Hematopoietic multipotent progenitor cell (in vitro differentiated cells): ENCODE data around the gene LRG1. TPM values are rescaled to one million over a fixed set of nuclear protein-coding genes. Genes with fewer than 3 reads are reported as not detected.
A peak's percentile ranks its signal among the peaks of the same experiment; 100 is the strongest.
"Not testable (repeated sequence)": the region's sequence is repeated elsewhere in the genome, so short reads cannot be mapped to it uniquely, and the experiment has no call there.

Source experiments
- DNase-seq, 3 donors: peaks; one replicate each; pipeline ENCODE4 v3.0.0-alpha.2; 2011 to 2015; ENCODE audit warnings: low read depth in 2 of 3, low spot score in 2 of 3
- total RNA-seq: library from RNA; depleted of rRNA; stranded (reverse); fragments of >200 nt; gene quantifications from one replicate; pipeline ENCODE4 v1.2.3, GENCODE V29; 2012

Gene LRG1
- total RNA-seq, 1 donor: 0.54 TPM

DNA sequence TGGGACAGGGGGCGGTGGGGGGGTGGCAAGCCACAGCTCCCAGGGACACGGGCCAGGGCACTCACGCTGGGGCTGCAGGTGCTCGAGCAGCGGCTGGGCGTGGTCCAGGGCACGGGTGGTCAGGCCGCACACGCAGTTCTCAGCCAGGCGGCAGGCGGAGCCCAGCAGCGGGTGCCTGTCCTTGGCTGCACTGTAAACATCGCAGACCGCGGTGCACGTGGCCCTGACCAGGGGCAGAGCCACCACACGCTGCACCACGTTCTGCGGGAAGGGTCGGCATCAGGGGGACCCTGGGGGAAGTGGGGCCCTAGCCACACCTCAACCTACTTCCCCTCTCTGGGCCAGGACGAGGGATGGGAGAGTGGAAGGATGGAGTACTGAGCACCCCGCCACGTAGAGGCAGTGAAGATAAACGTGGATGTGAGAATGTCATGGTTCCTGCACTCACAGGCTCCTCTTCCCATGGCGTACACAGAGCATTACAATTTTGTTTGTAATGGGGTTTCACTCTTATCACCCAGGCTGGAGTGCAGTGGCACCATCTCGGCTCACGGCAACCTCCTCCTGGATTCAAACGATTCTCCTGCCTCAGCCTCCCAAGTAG is 8.2 kb downstream of the LRG1 start:
- DNase-seq: no peak

DNA sequence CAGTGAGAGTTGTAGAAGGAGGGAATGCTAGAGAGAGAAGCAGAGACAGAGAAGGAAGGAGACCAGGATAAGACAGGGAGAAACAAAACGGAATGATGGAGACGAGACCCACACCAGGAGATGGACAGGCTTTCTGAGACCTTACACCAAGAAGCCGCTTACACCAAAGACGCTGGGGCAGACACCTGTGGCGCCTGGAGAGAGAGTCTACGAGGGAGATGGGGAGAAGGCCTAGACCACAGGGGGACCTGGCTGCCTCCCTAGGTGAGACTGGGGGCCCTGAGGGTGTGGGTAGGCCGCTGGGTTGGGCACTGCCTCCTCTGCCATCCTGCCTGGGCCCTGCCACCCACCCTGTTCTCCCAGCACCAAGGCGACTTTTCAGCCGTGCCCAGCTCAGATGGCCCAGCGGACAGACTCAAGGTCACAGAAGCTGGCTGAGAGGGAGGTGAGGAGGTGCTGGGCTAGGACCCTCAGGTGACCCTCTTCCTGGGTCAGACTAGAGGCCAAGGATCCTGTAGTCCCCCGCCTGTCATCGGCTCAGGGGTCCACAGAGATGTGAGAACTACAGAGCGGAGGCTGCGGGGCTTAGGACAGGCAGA is 9.8 kb downstream of the LRG1 start:
- no peak for DNase-seq

DNA sequence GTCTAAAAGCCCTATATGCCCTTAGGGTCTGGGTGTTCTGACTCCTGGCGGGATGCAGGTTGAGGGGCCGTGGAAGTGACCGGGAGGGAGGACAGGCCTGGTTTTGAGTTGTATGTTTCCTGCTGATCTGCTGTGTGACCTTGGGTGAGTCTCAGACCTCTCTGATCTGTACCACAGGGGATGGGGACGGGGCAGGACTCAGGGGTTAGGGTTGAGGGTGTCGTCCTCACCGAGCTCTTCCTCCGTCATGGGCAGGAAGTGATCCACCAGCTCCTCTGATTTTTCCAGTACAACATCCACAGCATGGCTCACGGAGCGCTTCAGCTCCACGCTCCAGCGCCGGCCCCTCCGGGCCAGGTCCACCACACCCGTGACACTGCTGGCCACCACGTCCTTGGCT is 11.0 kb downstream of the LRG1 start:
- no peak for DNase-seq

DNA sequence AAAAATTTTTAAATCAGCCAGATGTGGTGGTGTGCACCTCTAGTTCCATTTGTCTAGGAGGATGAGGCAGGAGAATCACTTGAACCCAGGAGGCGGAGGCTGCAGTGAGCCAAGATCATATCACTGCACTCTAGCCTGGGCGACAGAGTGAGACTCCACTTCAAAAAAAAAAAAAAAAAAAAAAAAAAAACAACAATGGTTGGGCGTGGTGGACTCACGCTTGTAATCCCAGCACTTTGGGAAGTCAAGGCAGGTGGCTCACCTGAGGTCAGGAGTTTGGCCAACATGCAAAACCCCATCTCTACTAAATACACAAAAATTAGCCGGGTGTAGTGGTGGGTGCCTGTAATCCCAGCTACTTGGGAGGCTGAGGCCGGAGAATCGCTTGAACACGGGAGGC is 12.5 kb downstream of the LRG1 start:
- DNase-seq: not testable (repeated sequence)

DNA sequence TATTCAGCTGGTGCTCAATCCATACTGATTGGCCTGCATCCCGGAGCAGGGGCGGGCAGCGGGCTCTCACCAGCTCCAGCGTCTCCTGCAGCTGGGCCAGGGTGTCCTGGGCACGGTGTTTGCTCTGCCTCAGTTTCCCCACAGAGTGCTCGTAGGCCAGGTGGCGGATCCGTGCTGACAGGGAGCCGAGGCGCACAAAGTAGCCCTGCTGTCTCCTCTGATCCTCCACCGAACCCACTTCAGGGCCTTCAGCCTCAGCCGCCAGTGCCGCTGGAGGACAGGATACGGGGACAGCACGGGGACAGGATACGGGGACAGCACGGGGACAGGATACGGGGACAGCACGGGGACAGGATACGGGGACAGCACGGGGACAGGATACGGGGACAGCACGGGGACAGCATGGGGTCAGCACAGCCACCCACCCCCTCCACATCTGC is 14.3 kb downstream of the LRG1 start:
- no peak for DNase-seq

DNA sequence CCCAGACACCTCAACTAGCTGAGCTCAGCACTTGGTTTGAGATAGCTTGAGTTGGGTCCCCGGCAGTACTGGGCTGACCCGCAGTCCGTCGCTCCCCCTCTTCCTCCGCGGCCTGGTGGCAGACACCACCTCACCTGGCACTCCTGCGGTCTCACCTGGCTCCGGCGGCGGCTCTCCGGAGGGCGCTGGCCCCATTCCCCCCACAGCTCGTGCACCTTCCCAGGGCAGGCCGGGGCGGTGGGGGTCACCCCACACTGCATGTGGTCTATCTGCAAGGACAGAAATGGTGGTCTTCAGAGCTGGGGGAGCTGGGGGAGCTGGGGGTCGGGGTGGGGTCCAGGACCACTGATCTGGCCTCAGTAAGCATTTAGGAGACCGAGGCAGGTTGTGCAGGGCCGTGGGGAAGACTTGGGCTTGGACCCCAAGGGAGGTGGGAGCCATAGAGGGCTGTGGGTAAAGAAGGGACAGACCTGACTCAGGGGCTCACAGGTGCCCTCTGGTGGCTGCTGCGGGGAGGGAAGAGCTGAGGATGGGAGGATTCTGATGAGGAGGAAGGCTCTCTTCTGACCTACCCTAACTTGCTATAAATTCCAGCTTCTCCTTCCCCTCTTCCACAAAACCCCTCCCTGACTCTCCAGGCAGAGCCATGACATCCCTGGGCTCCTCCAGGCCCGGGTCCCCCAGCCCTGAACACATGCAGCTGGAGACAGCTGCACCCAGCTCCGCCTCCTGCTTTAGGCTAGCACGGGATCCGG is 14.9 kb downstream of the LRG1 start:
- DNase-seq: peak; percentile 18 to 63 (median 48)

DNA sequence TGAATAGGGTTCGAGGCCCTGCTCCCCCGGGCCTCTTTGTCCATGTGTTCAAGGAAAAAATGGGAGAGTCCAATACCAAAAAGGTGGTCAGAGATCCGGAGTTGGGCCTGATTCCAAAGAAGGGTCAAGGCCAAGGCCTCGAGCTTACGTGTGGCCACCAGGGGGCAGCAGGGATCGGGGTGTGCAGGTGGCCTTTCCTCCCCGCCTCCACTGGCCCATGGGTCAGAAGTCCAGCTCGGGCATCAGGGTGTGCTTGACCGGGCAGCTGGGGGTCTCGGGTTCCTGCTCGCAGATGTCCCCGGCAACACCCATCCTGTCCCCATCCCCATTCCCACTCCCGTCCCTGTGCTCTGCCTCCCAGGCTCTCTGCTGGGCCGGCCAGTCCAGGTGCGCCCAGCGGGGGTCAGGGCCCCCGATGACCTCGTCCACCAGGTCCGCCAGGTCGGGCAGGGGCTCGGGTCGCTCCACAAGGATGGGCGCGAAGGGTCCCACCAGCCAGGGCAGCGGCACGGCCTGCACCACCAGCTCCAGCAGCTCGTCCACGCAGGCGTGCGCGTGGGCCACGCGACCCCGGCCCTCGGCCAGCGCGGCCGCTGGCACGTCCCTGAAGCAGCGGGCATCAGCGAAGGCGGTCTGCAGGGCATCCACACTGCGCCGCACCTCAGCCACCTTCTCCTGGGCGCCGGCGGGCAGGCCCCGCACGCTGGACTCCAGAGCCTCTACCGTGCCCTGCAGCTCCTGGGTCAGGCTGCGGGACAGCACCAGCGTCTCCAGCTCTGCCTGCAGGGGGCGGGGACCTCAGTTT is 16.3 kb downstream of the LRG1 start:
- peak in 1 of 3 donors; percentile 26 for DNase-seq

DNA sequence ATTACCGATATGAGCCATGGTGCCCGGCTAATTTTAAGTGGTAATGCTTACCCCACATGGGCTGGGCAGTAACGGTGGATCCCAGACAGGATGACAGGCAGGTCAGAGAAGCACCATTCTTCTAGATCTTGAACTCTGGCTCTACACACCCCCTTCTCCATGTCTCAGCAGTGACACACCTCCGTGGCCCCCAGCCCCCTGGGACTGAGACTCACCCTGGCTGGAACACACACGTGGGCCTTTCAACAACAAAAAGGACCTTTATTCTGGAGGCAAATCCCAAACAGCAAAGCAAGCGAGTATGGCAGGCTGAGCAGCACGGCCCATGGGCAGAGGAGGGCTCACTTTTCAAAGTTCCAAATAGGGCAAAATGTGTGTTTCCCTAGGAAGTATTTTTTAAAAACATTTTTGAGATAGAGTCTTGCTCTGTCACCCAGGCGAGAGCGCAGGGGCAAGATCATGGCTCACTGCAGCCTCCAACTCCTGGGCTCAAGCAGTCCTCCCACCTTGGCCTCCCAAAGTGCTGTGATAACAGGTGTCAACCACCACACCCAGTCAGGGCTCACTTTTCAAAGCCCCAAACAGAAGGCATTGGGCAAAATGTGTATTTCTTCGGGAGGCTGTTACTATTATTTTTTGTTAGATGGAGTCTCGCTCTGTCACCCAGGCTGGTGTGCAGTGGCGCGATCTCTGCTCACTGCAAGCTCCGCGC is 17.4 kb downstream of the LRG1 start:
- DNase-seq: no peak

DNA sequence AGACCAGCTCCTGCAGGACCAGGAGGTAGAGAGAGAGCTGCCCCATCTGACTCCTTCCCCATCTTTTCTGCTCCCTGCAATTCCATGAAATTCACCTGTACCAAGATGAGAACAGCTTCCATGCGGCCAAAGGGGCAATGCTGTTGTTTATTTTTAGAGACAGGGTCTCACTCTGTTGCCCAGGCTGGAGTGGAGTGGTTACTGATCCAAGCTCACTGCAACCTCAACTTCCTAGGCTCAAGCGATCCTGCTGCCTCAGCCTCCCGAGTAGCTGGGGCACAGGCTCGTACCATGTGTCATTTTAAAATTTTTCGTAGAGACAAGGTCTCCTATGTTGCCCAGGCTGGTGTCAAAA is 18.0 kb downstream of the LRG1 start:
- DNase-seq: no peak

DNA sequence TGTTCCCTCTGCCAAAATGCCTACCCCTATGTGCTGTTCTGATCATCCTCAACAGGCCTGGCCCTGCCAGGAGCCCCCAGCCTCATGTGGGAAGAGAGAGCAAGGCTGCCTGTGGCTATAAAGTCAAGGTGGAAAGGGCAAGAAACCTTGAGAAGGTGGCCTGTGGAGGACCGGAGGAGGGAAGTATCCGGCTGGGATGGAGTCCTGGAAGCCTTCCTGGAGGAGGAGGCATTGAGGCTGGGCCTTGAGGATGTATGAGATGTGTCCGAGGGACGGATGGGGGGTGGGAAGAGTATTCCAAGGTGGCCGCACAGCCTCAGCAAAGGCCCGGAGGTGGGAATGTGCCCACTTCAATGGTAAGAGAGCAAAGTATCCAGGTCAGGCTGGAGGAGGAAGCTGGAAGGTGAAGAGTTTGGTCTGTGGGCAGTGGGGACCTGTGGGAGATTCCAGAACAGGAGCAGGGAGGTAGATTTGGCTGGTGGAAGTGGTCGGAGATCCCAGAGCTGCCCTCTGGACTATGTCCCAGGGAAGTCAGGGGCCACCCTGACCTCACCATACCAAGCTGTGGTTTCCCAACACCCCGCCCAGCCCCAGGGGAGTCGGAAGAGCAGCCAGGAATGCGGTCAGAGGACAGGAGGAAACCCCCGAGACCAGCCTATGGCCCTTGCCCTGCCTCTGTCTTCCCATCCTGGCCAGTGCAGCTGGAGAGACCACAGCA is 18.5 kb downstream of the LRG1 start:
- DNase-seq: no peak

DNA sequence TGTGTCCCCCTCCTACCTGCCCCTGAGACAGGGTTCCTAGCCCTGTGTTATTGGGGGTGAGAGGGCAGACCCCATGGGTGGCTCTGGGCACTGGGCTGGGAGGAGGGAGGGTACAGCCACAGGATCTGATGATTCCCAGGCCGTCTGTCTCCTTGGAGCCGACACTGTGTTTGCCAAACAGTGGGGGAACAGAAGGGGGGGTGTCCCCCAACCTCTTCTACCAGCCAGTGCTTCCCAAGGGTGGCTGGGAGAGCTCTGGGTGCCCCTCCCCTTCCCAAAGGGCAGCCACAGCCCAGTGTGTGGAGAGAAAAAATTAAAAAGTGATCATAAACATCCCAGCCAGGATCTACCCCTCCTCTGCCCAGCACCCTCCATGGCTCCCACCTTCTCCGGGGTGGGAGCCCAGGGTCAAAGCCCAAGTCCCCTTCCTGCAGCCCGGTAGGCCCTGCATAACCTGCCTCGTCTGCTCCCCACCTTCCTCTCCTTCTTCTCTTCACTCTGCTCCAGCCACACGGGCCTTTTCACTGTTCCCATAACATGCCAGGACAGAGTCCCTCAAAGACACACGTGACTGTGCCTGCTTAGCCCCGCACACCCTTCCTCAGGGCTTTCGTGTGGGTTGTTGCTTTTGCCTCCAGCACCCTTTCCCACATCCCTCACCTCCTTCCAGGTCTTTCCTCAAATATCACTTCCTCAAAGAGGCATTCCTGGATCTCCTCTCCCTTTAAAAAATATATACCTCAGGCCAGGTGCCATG is 20.1 kb downstream of the LRG1 start:
- no peak for DNase-seq

DNA sequence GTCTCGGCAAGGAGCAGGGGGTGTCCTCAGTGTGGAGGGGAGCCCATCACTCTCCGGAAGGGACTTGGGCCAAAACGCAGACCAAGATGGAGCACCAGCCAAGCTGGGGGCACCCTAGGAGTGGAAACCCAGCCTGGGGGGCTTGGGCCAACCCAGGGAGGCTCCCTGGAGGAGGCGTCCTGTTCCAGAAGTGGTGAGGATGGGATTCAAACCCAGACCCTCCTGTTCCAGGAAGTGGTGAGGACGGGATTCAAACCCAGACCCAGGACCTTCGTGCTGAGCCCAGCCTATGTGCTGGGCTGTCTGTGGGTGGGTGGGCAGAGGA is 20.7 kb downstream of the LRG1 start:
- no peak for DNase-seq

DNA sequence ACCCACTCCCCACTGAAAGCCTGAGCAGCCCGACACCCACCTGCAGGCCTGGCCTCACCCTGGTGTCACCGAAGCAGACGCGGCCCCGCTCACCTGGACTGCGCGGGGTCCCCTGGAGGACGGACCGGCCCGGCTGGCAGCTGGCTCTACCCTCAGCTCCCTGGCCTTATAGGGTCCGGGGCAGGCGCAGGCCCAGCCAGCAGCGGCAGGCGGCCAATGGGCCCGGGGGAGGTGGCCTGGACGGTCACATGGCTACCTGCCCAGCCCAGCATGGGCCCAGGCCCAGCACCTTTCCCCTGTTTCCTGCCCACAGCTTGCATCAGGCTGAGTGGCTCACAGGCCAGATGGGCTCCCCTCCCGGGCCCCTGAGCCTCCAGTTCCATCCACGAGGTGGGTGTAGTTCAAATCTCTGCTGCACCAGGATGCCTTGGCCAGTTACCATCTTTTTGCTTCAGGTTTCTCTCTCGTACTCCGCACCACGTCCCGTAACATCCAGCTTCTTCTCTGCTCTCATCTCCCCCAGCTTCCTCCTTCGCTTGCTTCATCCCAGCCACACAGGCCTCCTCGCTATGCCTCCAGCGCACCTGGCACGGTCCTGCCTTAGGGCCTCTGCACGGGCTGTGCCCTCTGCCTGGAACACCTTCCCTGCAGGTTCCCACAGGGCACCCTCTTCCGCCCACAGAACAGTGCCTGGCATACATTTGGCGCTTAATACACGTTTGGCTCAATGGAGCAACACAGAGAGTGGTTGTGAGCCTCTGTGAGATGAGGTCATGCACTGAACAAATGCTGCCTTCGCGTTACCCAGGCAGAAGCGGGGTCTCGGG is 21.3 kb downstream of the LRG1 start, which contains the start of gene PLIN4:
TSS of gene PLIN4 (minus strand) at position 142 of the 827 bp plus-strand sequence. CDS start 214 bp downstream, outside the sequence.
- no peak for DNase-seq

DNA sequence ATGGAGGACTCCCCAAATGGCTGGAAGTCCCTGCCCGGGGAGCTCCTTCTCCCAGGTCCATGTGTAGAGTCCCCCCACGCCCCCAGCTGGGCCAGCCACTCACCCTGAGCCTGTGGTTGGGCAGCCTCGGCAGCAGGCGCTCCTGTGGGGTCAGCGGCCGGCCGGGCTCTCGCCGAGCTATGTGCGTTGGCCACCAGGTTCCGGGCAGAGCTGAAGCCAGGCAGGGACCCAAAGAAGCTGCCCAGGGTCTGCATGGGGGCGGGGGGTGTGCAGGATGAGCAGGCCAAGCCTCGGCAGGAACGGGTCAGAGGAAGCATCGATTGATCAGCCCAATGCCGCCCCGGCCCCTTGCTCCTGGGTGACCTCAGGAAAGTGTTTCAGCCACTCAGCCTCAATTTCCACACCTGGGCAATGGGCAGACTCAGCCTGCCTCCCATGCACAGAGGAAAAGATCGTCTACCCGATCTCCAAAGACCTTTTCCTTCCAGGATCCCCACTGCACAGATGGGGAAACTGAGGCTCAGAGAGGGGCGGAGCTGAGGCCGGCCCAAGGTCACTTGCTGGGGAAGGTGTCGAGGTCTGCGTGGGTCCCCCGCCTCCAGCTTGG is 22.3 kb downstream of the LRG1 start:
- no peak for DNase-seq

DNA sequence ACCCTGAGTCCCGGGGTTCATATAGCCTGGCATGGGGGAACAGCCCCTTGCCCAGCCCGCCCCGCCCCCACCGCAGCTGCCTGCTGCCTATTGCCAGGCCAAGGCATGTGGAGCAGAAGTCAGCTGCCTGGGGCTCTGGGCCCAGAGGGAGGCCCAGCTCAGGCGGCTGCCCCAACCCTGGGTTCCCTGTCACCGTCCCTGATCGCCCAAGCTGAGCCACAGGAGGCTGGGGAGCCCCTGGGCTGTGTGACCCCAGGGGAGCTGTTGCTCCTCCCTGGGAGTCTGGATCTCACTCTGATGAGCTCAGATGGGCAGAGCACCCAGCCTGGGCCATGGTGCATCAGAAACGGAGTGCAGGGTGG is 22.9 kb downstream of the LRG1 start:
- no peak for DNase-seq

DNA sequence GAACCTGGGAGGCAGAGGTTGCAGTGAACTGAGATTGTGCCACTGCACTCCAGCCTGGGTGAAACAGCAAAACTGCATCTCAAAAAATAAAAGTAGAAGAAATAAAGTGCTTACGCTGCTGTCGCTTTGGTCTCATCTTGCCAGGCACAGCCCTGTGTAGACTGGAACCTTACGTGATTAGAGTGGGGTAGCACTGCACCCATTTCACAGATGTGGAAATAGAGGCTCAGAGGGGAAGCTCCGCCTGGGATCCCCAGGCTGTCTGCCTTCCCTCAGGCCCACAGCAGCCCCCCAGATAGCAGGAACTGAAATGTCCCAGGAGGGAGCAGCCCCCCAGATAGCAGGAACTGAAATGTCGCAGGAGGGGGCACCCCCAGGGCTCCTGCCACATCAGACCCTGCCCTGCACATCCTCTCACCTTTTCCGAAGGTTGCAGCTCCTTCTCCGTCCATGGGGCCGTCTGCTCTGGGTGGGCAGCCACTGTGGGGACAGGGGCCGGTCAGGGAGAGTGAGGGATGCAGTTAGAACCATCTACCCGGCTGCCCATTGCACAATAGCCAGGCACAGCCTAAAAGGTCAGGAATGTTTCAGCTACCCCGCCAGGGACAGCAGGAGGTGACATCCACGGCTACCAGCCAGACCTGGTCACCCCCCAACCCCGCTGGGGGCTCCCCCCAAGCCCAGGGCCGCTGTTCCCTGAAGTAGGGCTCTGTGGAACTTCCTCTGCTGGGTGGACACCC is 23.5 kb downstream of the LRG1 start:
- DNase-seq: no peak

DNA sequence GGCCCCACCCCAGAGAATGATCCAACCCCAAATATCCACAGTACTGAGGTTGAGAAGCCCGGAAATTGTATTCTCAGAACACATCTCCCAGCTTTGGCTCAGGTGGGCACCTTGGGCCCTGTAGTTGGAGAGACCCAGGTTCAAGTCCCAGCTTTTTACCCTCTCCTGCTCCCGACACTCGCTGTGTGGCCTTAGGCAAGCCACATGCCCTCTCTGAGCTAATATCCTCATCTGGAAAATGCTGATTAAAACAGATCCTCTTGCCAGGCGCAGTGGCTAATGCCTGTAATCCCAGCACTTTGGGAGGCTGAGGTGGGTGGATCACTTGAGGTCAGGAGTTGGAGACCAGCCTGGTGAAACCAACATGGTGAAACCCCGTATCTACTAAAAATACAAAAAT is 24.1 kb downstream of the LRG1 start:
- no peak for DNase-seq

DNA sequence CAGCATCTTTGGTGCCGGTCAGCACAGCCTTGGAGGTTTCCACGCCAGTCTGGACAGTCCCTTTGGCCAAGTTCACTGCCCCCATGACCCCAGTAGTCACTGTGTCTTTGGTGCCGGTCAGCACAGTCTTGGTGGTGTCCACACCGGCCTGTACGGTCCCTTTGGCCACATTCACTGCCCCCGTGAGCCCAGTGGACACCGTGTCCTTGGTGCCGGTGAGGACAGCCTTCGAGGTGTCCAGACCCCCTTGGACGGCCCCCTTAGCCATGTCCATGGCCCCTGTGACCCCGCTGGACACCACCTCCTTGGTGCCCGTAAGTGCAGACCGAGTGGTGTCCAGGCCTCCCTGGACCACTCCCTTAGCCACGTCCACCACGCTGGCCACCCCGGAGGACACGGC is 26.6 kb downstream of the LRG1 start:
- DNase-seq: no peak
